HepG2 (cell line): Measurements from ENCODE around the gene GADD45GIP1. TPM values are rescaled to one million over a fixed set of nuclear protein-coding genes. Genes with fewer than 3 reads are reported as not detected.
A peak's percentile ranks its signal among the peaks of the same experiment; 100 is the strongest.

Experiments
- DMTF1 ChIP-seq: sonication (generic); formaldehyde crosslinking; IDR thresholded peaks from 2 replicates; pipeline ENCODE4 v1.4.0; 2020; ENCODE audit warnings: mild to moderate bottlenecking, missing genetic modification reagents
- HMGXB4 ChIP-seq, 2 experiments: sonication (generic) in 1 of 2; formaldehyde crosslinking in 1 of 2; IDR thresholded peaks; 2 replicates each; pipeline versions ENCODE4 v1.4.0 to v1.6.1; 2018 to 2020; ENCODE audit warnings: missing genetic modification reagents in 2 of 2, borderline replicate concordance in 1 of 2, low read depth in 1 of 2, mild to moderate bottlenecking in 1 of 2, missing biosample characterization in 1 of 2
- KDM5B ChIP-seq: sonication (generic); formaldehyde crosslinking; IDR thresholded peaks from 2 replicates; pipeline ENCODE4 v1.4.0; 2020; ENCODE audit warnings: missing genetic modification reagents, mild to moderate bottlenecking, borderline replicate concordance
- KMT2A ChIP-seq: sonication (generic); formaldehyde crosslinking; IDR thresholded peaks from 2 replicates; pipeline ENCODE4 v1.4.0; 2020; ENCODE audit warnings: missing genetic modification reagents
- MAFK ChIP-seq, 2 experiments: IDR thresholded peaks in 1 of 2; conservative IDR thresholded peaks in 1 of 2; 2 replicates each; pipeline ENCODE4 v1.6.1; 2011; ENCODE audit warnings: improper control_type of control experiment in 2 of 2, low read length in 2 of 2
- RARA ChIP-seq: IDR thresholded peaks from 2 replicates; pipeline ENCODE4 v1.6.1; 2016; ENCODE audit warnings: missing genetic modification reagents, missing compliant biosample characterization
- RNF2 ChIP-seq: fragments of 450-650 bp; conservative IDR thresholded peaks from 2 replicates; pipeline ENCODE4 v1.6.1; 2016; ENCODE audit warnings: low read depth
- SNAPC4 ChIP-seq: sonication (generic); formaldehyde crosslinking; IDR thresholded peaks from 2 replicates; pipeline ENCODE4 v1.4.0; 2020; ENCODE audit warnings: mild to moderate bottlenecking, missing genetic modification reagents
- TEAD3 ChIP-seq: optimal IDR thresholded peaks from 2 replicates; pipeline ENCODE3; 2016; ENCODE audit warnings: borderline replicate concordance
- ZBTB8A ChIP-seq: sonication (generic); formaldehyde crosslinking; IDR thresholded peaks from 2 replicates; pipeline ENCODE4 v1.4.0; 2020; ENCODE audit warnings: mild to moderate bottlenecking, low read depth, missing genetic modification reagents, borderline replicate concordance
- ZFY ChIP-seq: sonication (generic); formaldehyde crosslinking; IDR thresholded peaks from 2 replicates; pipeline ENCODE4 v1.4.0; 2020; ENCODE audit warnings: missing genetic modification reagents
- ZNF639 ChIP-seq: conservative IDR thresholded peaks from 2 replicates; pipeline ENCODE4 v1.6.1; 2018; ENCODE audit warnings: missing genetic modification reagents
- ZNF704 ChIP-seq: sonication (generic); formaldehyde crosslinking; IDR thresholded peaks from 2 replicates; pipeline ENCODE4 v1.8.1; 2023; ENCODE audit warnings: mild to moderate bottlenecking, inconsistent platforms, moderate library complexity, missing genetic modification reagents, borderline replicate concordance
- polyA plus RNA-seq, 8 experiments: library from polyadenylated mRNA; depleted of rRNA in 3 of 8; stranded (reverse) in 7 of 8; unstranded in 1 of 8; fragments of >200 nt; fragmentation: Illumina TruSeq in 4 of 8; extraction: Trizol in 4 of 8; gene quantifications; 2 replicates each; pipeline versions ENCODE4 v1.2.1 to v1.2.3, GENCODE V29; 2011 to 2016; ENCODE audit warnings: low read depth in 4 of 8, missing spikeins in 1 of 8, mixed read lengths in 1 of 8; ENCODE audit not compliant: insufficient read depth in 1 of 8
- total RNA-seq, 5 experiments: library from RNA; depleted of rRNA; stranded (reverse); fragments of >200 nt; fragmentation: Illumina TruSeq; extraction: Trizol; gene quantifications; 2 replicates each; pipeline ENCODE4 v1.2.3, GENCODE V29; 2016; ENCODE audit warnings: low read depth in 1 of 5

Gene GADD45GIP1
- total and polyA plus RNA-seq, 2 of the 13 experiments (the other 11 are each of a cell fraction or from before 2014, with no cell fraction given), result 24.6 to 30.7 TPM

GRCh38 chr19:12996406-12997094 lies 39.5 kb upstream of the GADD45GIP1 start (continued):
- TF ChIP-seq SNAPC4 (CRISPR knock-in tag), result no peak
- no peak for TF ChIP-seq RNF2
- no peak for TF ChIP-seq MAFK (conservative IDR thresholded peaks at IDR 0.05 in 1 of 2, IDR thresholded peaks at IDR 0.05 in 1 of 2; ENCODE audit: low read length in 2 of 2)
- TF ChIP-seq ZNF639 (CRISPR knock-in tag), result no peak
- TF ChIP-seq KMT2A, result peak; percentile 86
- no peak for TF ChIP-seq ZBTB8A
- TF ChIP-seq DMTF1 (CRISPR knock-in tag), result no peak
- TF ChIP-seq KDM5B (CRISPR knock-in tag), result peak; percentile 30; the same call in 1 of the 2 replicates
- TF ChIP-seq HMGXB4 (CRISPR knock-in tag; IDR thresholded peaks at IDR 0.05; ENCODE audit: borderline replicate concordance in 1 of 2, low read depth in 1 of 2), result peak; percentile 81 to 90; a peak in 3 of 4 replicates
- TF ChIP-seq ZFY, result peak; percentile 46
- peak; percentile 56 for TF ChIP-seq TEAD3
- peak; percentile 49; the same call in 1 of the 2 replicates for TF ChIP-seq RARA (CRISPR knock-in tag)
- peak; percentile 73; the same call in 1 of the 2 replicates for TF ChIP-seq ZNF704 (CRISPR knock-in tag)
